ENCODE measurements around the gene SMAGP. TPM values are rescaled to one million over a fixed set of nuclear protein-coding genes. Genes with fewer than 3 reads are reported as not detected.

Gene SMAGP
- total RNA-seq, 1 donor: 29.3 TPM

GRCh38 chr12:51254536-51254935 lies 15.7 kb downstream of the SMAGP start:
- no peak for DNase-seq (ENCODE audit: low read depth)
- TF ChIP-seq CTCF (IDR thresholded peaks at IDR 0.05; ENCODE audit: insufficient read depth, low read length): no peak
- no peak overlapping the region for H3K4me3 ChIP-seq (ENCODE audit: low read depth, low read length)

GRCh38 chr12:51253276-51253675 lies 16.9 kb downstream of the SMAGP start:
- no peak overlapping the region for H3K4me3 ChIP-seq (ENCODE audit: low read depth, low read length)
- no peak for TF ChIP-seq CTCF (IDR thresholded peaks at IDR 0.05; ENCODE audit: insufficient read depth, low read length)
- DNase-seq (ENCODE audit: low read depth): no peak

- H3K4me3 ChIP-seq (ENCODE audit: low read depth, low read length): no peak overlapping the region
- TF ChIP-seq CTCF (IDR thresholded peaks at IDR 0.05; ENCODE audit: insufficient read depth, low read length): no peak
- DNase-seq (ENCODE audit: low read depth): no peak
Observed at GRCh38 chr12:51247523-51248206, 22.6 kb downstream of the SMAGP start.

- H3K4me3 ChIP-seq (ENCODE audit: low read depth, low read length): no peak overlapping the region
- DNase-seq (ENCODE audit: low read depth): peak; percentile 56
- TF ChIP-seq CTCF (IDR thresholded peaks at IDR 0.05; ENCODE audit: insufficient read depth, low read length): no peak
Observed at GRCh38 chr12:51246254-51246853, 23.9 kb downstream of the SMAGP start.

- TF ChIP-seq CTCF (IDR thresholded peaks at IDR 0.05; ENCODE audit: insufficient read depth, low read length): no peak
- no peak overlapping the region for H3K4me3 ChIP-seq (ENCODE audit: low read depth, low read length)
- no peak for DNase-seq (ENCODE audit: low read depth)
Observed at GRCh38 chr12:51245476-51246253, 24.6 kb downstream of the SMAGP start.

- no peak for TF ChIP-seq CTCF (IDR thresholded peaks at IDR 0.05; ENCODE audit: insufficient read depth, low read length)
- no peak for DNase-seq (ENCODE audit: low read depth)
- H3K4me3 ChIP-seq (ENCODE audit: low read depth, low read length): no peak overlapping the region
Observed at GRCh38 chr12:51244269-51244668, 25.9 kb downstream of the SMAGP start.
